Activated naive CD4-positive, alpha-beta T cell treated with anti-CD3 and anti-CD28 coated beads for 36 hours (primary cell): ENCODE data around the gene TMPRSS11E. TPM values are rescaled to one million over a fixed set of nuclear protein-coding genes. Genes with fewer than 3 reads are reported as not detected.
"Not testable (repeated sequence)": the region's sequence is repeated elsewhere in the genome, so short reads cannot be mapped to it uniquely, and the experiment has no call there.

Source experiments
- CTCF ChIA-PET: fragments of 350-600 bp; sonication (Branson Sonifier 250); formaldehyde crosslinking; loops from one replicate; lab custom pipeline; 2021; ENCODE audit warnings: antibody characterized with exemption; lab: Charles Lee
- DNase-seq: peaks from one replicate; pipeline ENCODE4 v3.0.0-alpha.2; 2020
- H3K27ac Mint-ChIP-seq: one replicate; pipeline ENCODE4 v1.8.0; 2021; ENCODE audit warnings: mild to moderate bottlenecking, mixed read lengths
- H3K27me3 Mint-ChIP-seq: one replicate; pipeline ENCODE4 v1.8.0; 2021; ENCODE audit warnings: low read depth, mixed read lengths
- H3K36me3 Mint-ChIP-seq: one replicate; pipeline ENCODE4 v1.8.0; 2021; ENCODE audit warnings: low read depth, mixed read lengths
- H3K4me1 Mint-ChIP-seq: one replicate; pipeline ENCODE4 v1.8.0; 2021; ENCODE audit warnings: low read depth, mixed read lengths
- H3K4me3 Mint-ChIP-seq: one replicate; pipeline ENCODE4 v1.8.0; 2021; ENCODE audit warnings: mild to moderate bottlenecking, moderate library complexity, mixed read lengths
- H3K9me3 Mint-ChIP-seq: one replicate; pipeline ENCODE4 v1.8.0; 2021; ENCODE audit warnings: mixed read lengths
- intact Hi-C: fragments of 100-400 bp; cut with micrococcal nuclease; formaldehyde crosslinking; loops from one replicate; pipeline ENCODE4 v1.15.1; 2023
- total RNA-seq, 2 experiments: library from RNA; stranded (reverse); gene quantifications; one replicate each; pipeline ENCODE4 v1.2.3, GENCODE V29; 2021

Gene TMPRSS11E
- total RNA-seq, 2 experiments from 2014 or later = not detected

- intact Hi-C loops = no loop called here
- Mint-ChIP-seq H3K9me3 (no peaks in the 10 kb centered on the region), H3K36me3 (no peaks in the 10 kb centered on the region), H3K27me3 (no peaks in the 10 kb centered on the region), H3K27ac (no peak overlapping the region), H3K4me1 (no peaks in the 10 kb centered on the region), H3K4me3 (no peak overlapping the region)
- no peak for DNase-seq
- CTCF ChIA-PET = interaction anchor here (0.7 to 1.1 kb wide), 2 partner anchors 16 to 721 kb away, joined by 3 to 5 read pairs; no protein-coding TSS in a partner anchor
These were observed 71.6 kb downstream of the TMPRSS11E start for GRCh38 chr4:68518889-68519288.

- Mint-ChIP-seq H3K9me3 (no peaks in the 10 kb centered on the region), H3K27ac (no peak overlapping the region), H3K36me3 (no peaks in the 10 kb centered on the region), H3K4me3 (no peak overlapping the region), H3K27me3 (no peaks in the 10 kb centered on the region), H3K4me1 (no peaks in the 10 kb centered on the region)
- intact Hi-C loops = no loop called here
- CTCF ChIA-PET = interaction anchor here (0.7 kb wide), 1 partner anchor 139 kb away, joined by 3 read pairs; no protein-coding TSS in a partner anchor
- no peak for DNase-seq
These were observed 73.7 kb downstream of the TMPRSS11E start for GRCh38 chr4:68520985-68521384.

GRCh38 chr4:68522232-68522631 lies 75.0 kb downstream of the TMPRSS11E start:
- H3K27ac Mint-ChIP-seq, intact Hi-C loops, H3K4me1 Mint-ChIP-seq, DNase-seq, H3K36me3 Mint-ChIP-seq, H3K27me3 Mint-ChIP-seq, CTCF ChIA-PET, H3K9me3 Mint-ChIP-seq, H3K4me3 Mint-ChIP-seq: not testable (repeated sequence)

GRCh38 chr4:68535974-68536373 lies 88.7 kb downstream of the TMPRSS11E start:
- CTCF ChIA-PET = no interaction called here
- no peak for DNase-seq
- H3K9me3 Mint-ChIP-seq = peaks cover 10% of the 10 kb centered on the region
- no peak overlapping the region for H3K4me3 Mint-ChIP-seq
- H3K27me3 Mint-ChIP-seq = peaks cover 10% of the 10 kb centered on the region
- no peak overlapping the region for H3K27ac Mint-ChIP-seq
- intact Hi-C loops = no loop called here
- no peaks in the 10 kb centered on the region for H3K36me3 Mint-ChIP-seq
- H3K4me1 Mint-ChIP-seq = no peaks in the 10 kb centered on the region

GRCh38 chr4:68536375-68536774 lies 89.1 kb downstream of the TMPRSS11E start:
- H3K36me3 Mint-ChIP-seq = no peaks in the 10 kb centered on the region

GRCh38 chr4:68542742-68543141 lies 95.5 kb downstream of the TMPRSS11E start:
- H3K4me1 Mint-ChIP-seq, intact Hi-C loops, H3K4me3 Mint-ChIP-seq: not testable (repeated sequence)

More at GRCh38 chr4:68536375-68536774, 89.1 kb downstream of the TMPRSS11E start:
- H3K4me1 Mint-ChIP-seq = no peaks in the 10 kb centered on the region
- DNase-seq = no peak
- H3K27ac Mint-ChIP-seq = no peak overlapping the region
- H3K9me3 Mint-ChIP-seq = peaks cover 6% of the 10 kb centered on the region
- no peak overlapping the region for H3K4me3 Mint-ChIP-seq
- peaks cover 10% of the 10 kb centered on the region for H3K27me3 Mint-ChIP-seq
- CTCF ChIA-PET = interaction anchor here (0.6 kb wide), 1 partner anchor 923 kb away, joined by 6 read pairs; no protein-coding TSS in a partner anchor
- intact Hi-C loops = no loop called here

More at GRCh38 chr4:68542742-68543141, 95.5 kb downstream of the TMPRSS11E start:
- H3K27ac Mint-ChIP-seq, H3K36me3 Mint-ChIP-seq, CTCF ChIA-PET, H3K9me3 Mint-ChIP-seq, DNase-seq: not testable (repeated sequence)
- peaks cover 21% of the 10 kb centered on the region for H3K27me3 Mint-ChIP-seq

Other genes with a start within 250 kb of the TMPRSS11E start
- gene TMPRSS11B, start 201.8 kb upstream of the TMPRSS11E start, total RNA-seq = not detected
- 10 to 100 TPM; 76.3 to 81.0 TPM for gene YTHDC1, start 97.4 kb upstream of the TMPRSS11E start, total RNA-seq
- not detected for gene UGT2B17, start 128.9 kb downstream of the TMPRSS11E start, total RNA-seq
- gene UGT2B15, start 223.2 kb downstream of the TMPRSS11E start, total RNA-seq = not detected